ENCODE results near the gene ADK. TPM values are rescaled to one million over a fixed set of nuclear protein-coding genes. Genes with fewer than 3 reads are reported as not detected.

Gene ADK
- total and polyA plus RNA-seq, 2 experiments from 2014 or later = 46.7 to 53.7 TPM

DNA sequence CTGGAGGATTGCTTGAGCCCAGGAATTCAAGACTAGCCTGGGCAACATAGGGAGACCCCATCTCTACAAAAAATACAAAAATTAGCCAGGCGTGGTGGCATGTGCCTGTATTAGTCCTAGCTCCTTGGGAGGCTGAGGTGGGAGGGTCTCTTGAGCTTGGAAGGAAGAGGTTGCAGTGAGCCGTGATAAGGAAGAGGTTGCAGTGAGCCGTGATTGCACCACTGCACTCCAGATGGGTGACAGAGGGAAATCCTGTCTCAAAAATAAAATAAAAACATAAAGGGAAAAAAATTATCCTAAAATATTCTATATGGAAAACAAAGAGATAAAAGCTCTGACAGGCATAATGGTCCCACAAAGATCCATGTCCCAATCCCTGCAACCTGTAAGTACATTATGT lies 587.5 kb downstream of the ADK start:
- no peaks in the 10 kb centered on the region for H3K79me2 ChIP-seq
- H3K27ac ChIP-seq = no peak overlapping the region
- no peak for DNase-seq (ENCODE audit: low spot score)
- H4K20me1 ChIP-seq (ENCODE audit: insufficient read depth, poor library complexity, severe bottlenecking) = no peaks in the 10 kb centered on the region
- 91% methylated on average over 3 of the region's 3 CpGs for whole genome bisulfite sequencing (ENCODE audit: low lambda C conversion rate, missing lambda C conversion rate)
- H3K4me1 ChIP-seq (ENCODE audit: insufficient read depth) = no peaks in the 10 kb centered on the region
- no peak overlapping the region for H2AFZ ChIP-seq
- H3K4me3 ChIP-seq = no peak overlapping the region
- no peaks in the 10 kb centered on the region for H3K9me3 ChIP-seq (ENCODE audit: low read depth)
- no peaks in the 10 kb centered on the region for H3K27me3 ChIP-seq
- TF ChIP-seq, protein P1, sequence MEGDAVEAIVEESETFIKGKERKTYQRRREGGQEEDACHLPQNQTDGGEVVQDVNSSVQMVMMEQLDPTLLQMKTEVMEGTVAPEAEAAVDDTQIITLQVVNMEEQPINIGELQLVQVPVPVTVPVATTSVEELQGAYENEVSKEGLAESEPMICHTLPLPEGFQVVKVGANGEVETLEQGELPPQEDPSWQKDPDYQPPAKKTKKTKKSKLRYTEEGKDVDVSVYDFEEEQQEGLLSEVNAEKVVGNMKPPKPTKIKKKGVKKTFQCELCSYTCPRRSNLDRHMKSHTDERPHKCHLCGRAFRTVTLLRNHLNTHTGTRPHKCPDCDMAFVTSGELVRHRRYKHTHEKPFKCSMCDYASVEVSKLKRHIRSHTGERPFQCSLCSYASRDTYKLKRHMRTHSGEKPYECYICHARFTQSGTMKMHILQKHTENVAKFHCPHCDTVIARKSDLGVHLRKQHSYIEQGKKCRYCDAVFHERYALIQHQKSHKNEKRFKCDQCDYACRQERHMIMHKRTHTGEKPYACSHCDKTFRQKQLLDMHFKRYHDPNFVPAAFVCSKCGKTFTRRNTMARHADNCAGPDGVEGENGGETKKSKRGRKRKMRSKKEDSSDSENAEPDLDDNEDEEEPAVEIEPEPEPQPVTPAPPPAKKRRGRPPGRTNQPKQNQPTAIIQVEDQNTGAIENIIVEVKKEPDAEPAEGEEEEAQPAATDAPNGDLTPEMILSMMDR (IDR thresholded peaks at IDR 0.05; ENCODE audit: poor library complexity) = no peak
- TF ChIP-seq EZH2phosphoT487 (IDR thresholded peaks at IDR 0.05; ENCODE audit: low read depth, severe bottlenecking, unreplicated experiment) (no peak), EZH2 (IDR thresholded peaks at IDR 0.05; ENCODE audit: borderline replicate concordance) (no peak)
- H3K36me3 ChIP-seq (replicated peaks; ENCODE audit: insufficient read depth, low read depth) = no peaks in the 10 kb centered on the region
- H3K4me2 ChIP-seq = no peak overlapping the region
- H3K9me2 ChIP-seq (replicated peaks; ENCODE audit: insufficient read depth) = no peaks in the 10 kb centered on the region

DNA sequence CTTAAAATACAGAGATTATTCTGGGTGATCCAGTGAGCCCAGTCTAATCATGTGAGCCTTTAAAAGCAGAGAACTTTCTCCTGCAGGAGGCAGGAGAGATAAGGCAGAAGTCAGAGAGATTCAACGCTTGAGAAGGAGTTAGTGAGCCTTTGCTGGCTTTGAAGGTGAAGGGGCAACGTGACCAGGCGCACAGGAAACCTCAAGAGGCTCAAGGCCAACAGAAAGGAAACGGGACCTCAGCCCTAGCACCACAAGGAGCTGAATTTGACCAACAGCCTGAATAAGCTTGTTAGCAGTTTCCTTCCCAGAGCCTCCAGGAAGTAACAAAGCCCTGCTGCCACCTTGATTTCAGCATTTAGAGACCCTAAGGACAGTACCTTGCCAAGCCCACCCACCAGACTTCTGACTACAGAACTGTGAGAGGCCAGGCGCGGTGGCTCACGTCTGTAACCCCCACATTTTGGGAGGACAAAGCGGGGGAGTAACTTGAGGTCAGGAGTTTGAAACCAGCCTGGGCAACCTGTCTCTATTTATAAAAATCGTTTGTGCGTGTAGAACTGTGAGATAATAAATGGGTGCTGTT lies 588.1 kb downstream of the ADK start:
- H3K79me2 ChIP-seq = no peaks in the 10 kb centered on the region
- no peaks in the 10 kb centered on the region for H3K27me3 ChIP-seq
- no peaks in the 10 kb centered on the region for H3K9me3 ChIP-seq (ENCODE audit: low read depth)
- no peaks in the 10 kb centered on the region for H4K20me1 ChIP-seq (ENCODE audit: insufficient read depth, poor library complexity, severe bottlenecking)
- H3K9me2 ChIP-seq (replicated peaks; ENCODE audit: insufficient read depth) = no peaks in the 10 kb centered on the region
- no peaks in the 10 kb centered on the region for H3K4me1 ChIP-seq (ENCODE audit: insufficient read depth)
- H3K36me3 ChIP-seq (replicated peaks; ENCODE audit: insufficient read depth, low read depth) = no peaks in the 10 kb centered on the region
- no peak for DNase-seq (ENCODE audit: low spot score)
- WGBS (ENCODE audit: low lambda C conversion rate, missing lambda C conversion rate) = 74% methylated on average over 10 of the region's 10 CpGs
- H3K27ac ChIP-seq = no peak overlapping the region
- H3K4me2 ChIP-seq = no peak overlapping the region
- no peak for TF ChIP-seq EZH2phosphoT487 (IDR thresholded peaks at IDR 0.05; ENCODE audit: low read depth, severe bottlenecking, unreplicated experiment)
- TF ChIP-seq, protein P1 (IDR thresholded peaks at IDR 0.05; ENCODE audit: poor library complexity) = peak; percentile 20
- H3K4me3 ChIP-seq = no peak overlapping the region
- no peak overlapping the region for H2AFZ ChIP-seq

DNA sequence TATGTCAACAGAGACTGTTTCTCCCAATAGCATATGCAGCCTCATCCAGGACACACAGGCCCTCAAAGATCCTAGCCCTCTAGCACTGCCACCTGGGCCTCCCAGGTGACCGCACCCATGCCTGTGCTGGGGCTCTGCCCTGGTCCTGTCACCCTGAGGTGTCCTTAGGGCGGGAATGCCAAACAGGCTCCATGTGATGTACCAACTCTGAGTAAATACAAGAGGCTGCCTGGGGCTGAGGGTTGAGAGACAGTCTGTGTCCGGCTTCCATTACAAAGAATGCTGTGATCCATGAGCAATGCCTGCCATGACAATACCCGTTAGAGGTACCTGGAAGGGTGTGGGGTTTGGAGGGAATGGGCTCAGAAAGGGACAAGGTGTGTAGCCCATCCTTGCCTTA lies 592.4 kb downstream of the ADK start:
- DNase-seq (ENCODE audit: low spot score) = no peak
- no peak for TF ChIP-seq EZH2 (IDR thresholded peaks at IDR 0.05; ENCODE audit: borderline replicate concordance)
- no peak for TF ChIP-seq EZH2phosphoT487 (IDR thresholded peaks at IDR 0.05; ENCODE audit: low read depth, severe bottlenecking, unreplicated experiment)
- TF ChIP-seq, protein P1 (IDR thresholded peaks at IDR 0.05; ENCODE audit: poor library complexity) = no peak
- Histone ChIP-seq H3K27ac (no peak overlapping the region), H3K27me3 (no peaks in the 10 kb centered on the region), H3K9me2 (replicated peaks; ENCODE audit: insufficient read depth) (no peaks in the 10 kb centered on the region), H3K9me3 (ENCODE audit: low read depth) (no peaks in the 10 kb centered on the region), H3K79me2 (no peaks in the 10 kb centered on the region), H4K20me1 (ENCODE audit: insufficient read depth, poor library complexity, severe bottlenecking) (no peaks in the 10 kb centered on the region), H3K4me3 (no peak overlapping the region), H3K36me3 (replicated peaks; ENCODE audit: insufficient read depth, low read depth) (no peaks in the 10 kb centered on the region), H3K4me2 (no peak overlapping the region), H3K4me1 (ENCODE audit: insufficient read depth) (no peaks in the 10 kb centered on the region), H2AFZ (no peak overlapping the region)
- 89% methylated on average over 4 of the region's 4 CpGs for WGBS (ENCODE audit: low lambda C conversion rate, missing lambda C conversion rate)

DNA sequence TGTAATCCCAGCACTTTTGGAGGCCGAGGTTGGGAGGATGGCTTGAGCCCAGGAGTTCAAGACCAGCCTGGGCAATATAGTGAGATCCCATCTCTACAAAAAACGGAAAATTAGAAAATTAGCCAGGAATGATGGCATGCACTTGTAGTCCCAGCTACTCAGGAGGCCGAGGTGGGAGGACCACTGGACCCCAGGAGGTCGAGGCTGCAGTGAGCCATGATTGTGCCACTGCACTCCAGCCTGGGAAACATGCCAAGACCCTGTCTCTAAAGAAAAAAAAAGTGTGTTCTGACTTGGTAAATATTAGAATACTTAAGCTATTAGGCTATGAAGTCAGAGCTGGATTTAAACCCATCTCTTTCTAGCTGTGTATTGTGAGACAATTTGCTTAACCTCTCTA lies 594.4 kb downstream of the ADK start:
- Histone ChIP-seq H3K4me3 (no peak overlapping the region), H3K27ac (no peak overlapping the region), H3K79me2 (no peaks in the 10 kb centered on the region), H3K9me3 (ENCODE audit: low read depth) (no peaks in the 10 kb centered on the region), H3K27me3 (no peaks in the 10 kb centered on the region), H4K20me1 (ENCODE audit: insufficient read depth, poor library complexity, severe bottlenecking) (no peaks in the 10 kb centered on the region), H2AFZ (no peak overlapping the region), H3K4me1 (ENCODE audit: insufficient read depth) (no peaks in the 10 kb centered on the region), H3K36me3 (replicated peaks; ENCODE audit: insufficient read depth, low read depth) (no peaks in the 10 kb centered on the region), H3K4me2 (no peak overlapping the region), H3K9me2 (replicated peaks; ENCODE audit: insufficient read depth) (no peaks in the 10 kb centered on the region)
- no peak for TF ChIP-seq EZH2phosphoT487 (IDR thresholded peaks at IDR 0.05; ENCODE audit: low read depth, severe bottlenecking, unreplicated experiment)
- no peak for TF ChIP-seq EZH2 (IDR thresholded peaks at IDR 0.05; ENCODE audit: borderline replicate concordance)
- TF ChIP-seq, protein P1 (IDR thresholded peaks at IDR 0.05; ENCODE audit: poor library complexity) = no peak
- 93% methylated on average over 4 of the region's 4 CpGs for WGBS (ENCODE audit: low lambda C conversion rate, missing lambda C conversion rate)
- no peak for DNase-seq (ENCODE audit: low spot score)
